Pancreas (tissue), 10 donors: ENCODE results near the gene SOHLH2. TPM values are rescaled to one million over a fixed set of nuclear protein-coding genes. Genes with fewer than 3 reads are reported as not detected.

ENCODE experiments used
- ATAC-seq, 4 donors: fragments of 200-7000 bp; cut with Tn5 transposase; one replicate each; pipeline versions ENCODE4 v1.8.0 to v1.9.1; 2020; ENCODE audit warnings: mild to moderate bottlenecking in 4 of 4, moderate library complexity in 4 of 4
- DNase-seq, 6 donors: peaks; one replicate each; pipeline ENCODE4 v3.0.0-alpha.2; 2020
- FAIRE-seq: peaks from 2 replicates; lab custom pipeline; 2012; peaks lifted over from hg19 to GRCh38; lab: Jason Lieb, UNC
- H3K27ac ChIP-seq, 4 donors: fragments of 200-600 bp; sonication (generic); 1 replicate in 3 of 4; 2 replicates in 1 of 4; pipeline versions ENCODE4 v1.5.0 to v1.8.0; 2020
- H3K27me3 ChIP-seq, 4 donors: fragments of 200-600 bp; one replicate each; pipeline ENCODE4 v1.8.0; 2021
- H3K36me3 ChIP-seq, 3 donors: fragments of 200-600 bp; sonication (generic) in 1 of 3; one replicate each; pipeline versions ENCODE4 v1.5.0 to v1.8.0; 2020 to 2021
- H3K4me1 ChIP-seq, 3 donors: fragments of 200-600 bp; one replicate each; pipeline ENCODE4 v1.8.0; 2021
- H3K4me3 ChIP-seq, 4 donors: fragments of 200-600 bp; sonication (generic) in 2 of 4; one replicate each; pipeline versions ENCODE4 v1.5.0 to v1.8.0; 2020 to 2021
- H3K9me3 ChIP-seq, 4 donors: fragments of 200-600 bp; one replicate each; pipeline ENCODE4 v1.8.0; 2021
- CTCF ChIP-seq, 4 donors: fragments of 200-600 bp; sonication (generic) in 3 of 4; IDR thresholded peaks; one replicate each; pipeline versions ENCODE4 v1.5.0 to v1.8.0; 2021; ENCODE audit warnings: antibody characterized with exemption in 4 of 4
- WGBS, 2 donors: extraction: QIAGEN DNeasy Blood & Tissue Kit; methylation state at CpG; one replicate each; pipeline ENCODE4 v1.1.7; 2013; 5-methylcytosine and 5-hydroxymethylcytosine counted together
- intact Hi-C, 3 donors: fragments of 100-400 bp; cut with DNase I; formaldehyde crosslinking; loops; one replicate each; pipeline versions ENCODE4 v1.11.1 to v1.14.2; 2022
- polyA plus RNA-seq, 2 donors: library from polyadenylated mRNA; stranded (reverse); fragments of 200-250 nt; gene quantifications; one replicate each; pipeline ENCODE4 v1.2.3, GENCODE V29; 2013
- total RNA-seq, 6 donors: library from RNA; stranded (reverse); fragmentation: NEBNext Ultra II Directional in 4 of 6; extraction: Animal tissue kit (Norgen Biotek cat#: 25700) in 4 of 6; gene quantifications; one replicate each; pipeline versions ENCODE4 v1.2.1 to v1.2.4, GENCODE V29; 2021 to 2023
- donor health status: healthy with polysubstance abuse.
- donor health status: DM: no; HTN: no; CAD: no; lungs with moderate emphysema.
- donor health status: DM: no; HTN: no; CAD: no.
- donor health status: control.
- donor health status: control.
- donor health status: Bipolar disorder and iron deficiency.
- donor health status: DM: yes; HTN: yes; CAD: no.
- donor health status: DM: no; HTN: no; CAD: no.
- donor health status: DM: no; HTN: no; CAD: no.
- donor health status: DM: yes; HTN: yes; CAD: no.

Gene SOHLH2
- total and polyA plus RNA-seq, 8 donors: 0.05 to 0.12 (median 0.08) TPM; not detected in 5

GRCh38 chr13:36217456-36217855 is 3.1 kb upstream of the SOHLH2 start:
- FAIRE-seq (no peak), DNase-seq (no peak), ATAC-seq (no peak)
- no peaks in the 10 kb centered on the region for H3K36me3 ChIP-seq
- H3K27ac ChIP-seq: no peak overlapping the region
- no peak overlapping the region for H3K4me3 ChIP-seq
- WGBS, 2 donors: 68 to 83% methylated on average over 3 of the region's 3 CpGs
- H3K4me1 ChIP-seq: no peaks in the 10 kb centered on the region
- no peak for TF ChIP-seq CTCF (IDR thresholded peaks at IDR 0.05)
- no peaks in the 10 kb centered on the region for H3K27me3 ChIP-seq
- intact Hi-C loops: no loop called here
- H3K9me3 ChIP-seq: no peaks in the 10 kb centered on the region

GRCh38 chr13:36212789-36213188 is 1.6 kb downstream of the SOHLH2 start:
- no peaks in the 10 kb centered on the region for H3K27me3 ChIP-seq
- TF ChIP-seq CTCF (IDR thresholded peaks at IDR 0.05): no peak

GRCh38 chr13:36211567-36211966 is 2.8 kb downstream of the SOHLH2 start:
- FAIRE-seq: no peak
- H3K36me3 ChIP-seq: no peaks in the 10 kb centered on the region
- intact Hi-C loops: no loop called here
- H3K27me3 ChIP-seq: no peaks in the 10 kb centered on the region
- no peak overlapping the region for H3K27ac ChIP-seq
- H3K9me3 ChIP-seq: no peaks in the 10 kb centered on the region
- no peaks in the 10 kb centered on the region for H3K4me1 ChIP-seq
- 56 to 60% methylated on average over 4 of the region's 4 CpGs for WGBS, 2 donors
- no peak overlapping the region for H3K4me3 ChIP-seq
- no peak for ATAC-seq
- no peak for DNase-seq
- TF ChIP-seq CTCF (IDR thresholded peaks at IDR 0.05): no peak

More at GRCh38 chr13:36212789-36213188, 1.6 kb downstream of the SOHLH2 start:
- no peaks in the 10 kb centered on the region for H3K9me3 ChIP-seq
- no peak overlapping the region for H3K4me3 ChIP-seq
- DNase-seq (no peak), FAIRE-seq (no peak), ATAC-seq (no peak)
- 78 to 80% methylated on average over 3 of the region's 3 CpGs for WGBS, 2 donors
- intact Hi-C loops: no loop called here
- no peak overlapping the region for H3K27ac ChIP-seq
- H3K4me1 ChIP-seq: no peaks in the 10 kb centered on the region
- H3K36me3 ChIP-seq: no peaks in the 10 kb centered on the region

GRCh38 chr13:36210738-36211137 is 3.6 kb downstream of the SOHLH2 start:
- FAIRE-seq (no peak), DNase-seq (no peak), ATAC-seq (no peak)
- Histone ChIP-seq H3K27ac (no peak overlapping the region), H3K36me3 (no peaks in the 10 kb centered on the region), H3K27me3 (no peaks in the 10 kb centered on the region), H3K9me3 (no peaks in the 10 kb centered on the region), H3K4me1 (no peaks in the 10 kb centered on the region), H3K4me3 (no peak overlapping the region)
- intact Hi-C loops: no loop called here
- 79 to 81% methylated on average over 4 of the region's 4 CpGs for WGBS, 2 donors
- TF ChIP-seq CTCF (IDR thresholded peaks at IDR 0.05): no peak

- TF ChIP-seq CTCF (IDR thresholded peaks at IDR 0.05): no peak
- H3K27me3 ChIP-seq: no peaks in the 10 kb centered on the region
- no peak for DNase-seq
- ATAC-seq: no peak
- no peaks in the 10 kb centered on the region for H3K36me3 ChIP-seq
- no peak overlapping the region for H3K27ac ChIP-seq
- intact Hi-C loops: no loop called here
- H3K4me3 ChIP-seq: no peak overlapping the region
- no peak for FAIRE-seq
- no peaks in the 10 kb centered on the region for H3K9me3 ChIP-seq
- 55 to 63% methylated on average over 5 of the region's 5 CpGs for WGBS, 2 donors
- no peaks in the 10 kb centered on the region for H3K4me1 ChIP-seq
Observed at GRCh38 chr13:36207672-36208071, 6.7 kb downstream of the SOHLH2 start.
